ENCODE data around the gene NEAT1.

Gene NEAT1

DNA sequence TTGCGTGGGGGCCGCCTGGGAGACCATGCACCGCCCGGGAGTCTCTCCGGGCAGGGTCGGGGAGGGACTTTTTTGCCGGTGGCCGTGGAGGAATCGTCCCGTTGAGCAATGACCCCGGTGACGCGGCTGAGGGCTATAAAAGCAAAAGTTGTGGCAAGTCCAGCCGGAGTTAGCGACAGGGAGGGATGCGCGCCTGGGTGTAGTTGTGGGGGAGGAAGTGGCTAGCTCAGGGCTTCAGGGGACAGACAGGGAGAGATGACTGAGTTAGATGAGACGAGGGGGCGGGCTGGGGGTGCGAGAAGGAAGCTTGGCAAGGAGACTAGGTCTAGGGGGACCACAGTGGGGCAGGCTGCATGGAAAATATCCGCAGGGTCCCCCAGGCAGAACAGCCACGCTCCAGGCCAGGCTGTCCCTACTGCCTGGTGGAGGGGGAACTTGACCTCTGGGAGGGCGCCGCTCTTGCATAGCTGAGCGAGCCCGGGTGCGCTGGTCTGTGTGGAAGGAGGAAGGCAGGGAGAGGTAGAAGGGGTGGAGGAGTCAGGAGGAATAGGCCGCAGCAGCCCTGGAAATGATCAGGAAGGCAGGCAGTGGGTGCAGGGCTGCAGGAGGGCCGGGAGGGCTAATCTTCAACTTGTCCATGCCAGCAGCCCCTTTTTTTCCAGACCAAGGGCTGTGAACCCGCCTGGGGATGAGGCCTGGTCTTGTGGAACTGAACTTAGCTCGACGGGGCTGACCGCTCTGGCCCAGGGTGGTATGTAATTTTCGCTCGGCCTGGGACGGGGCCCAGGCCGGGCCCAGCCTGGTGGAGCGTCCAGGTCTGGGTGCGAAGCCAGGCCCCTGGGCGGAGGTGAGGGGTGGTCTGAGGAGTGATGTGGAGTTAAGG is at the start of gene NEAT1:
TSS of gene NEAT1 (plus strand) at position 166 of the 883 bp plus-strand sequence.
- DNase-seq (ENCODE audit: low spot score), result peak; percentile 97

DNA sequence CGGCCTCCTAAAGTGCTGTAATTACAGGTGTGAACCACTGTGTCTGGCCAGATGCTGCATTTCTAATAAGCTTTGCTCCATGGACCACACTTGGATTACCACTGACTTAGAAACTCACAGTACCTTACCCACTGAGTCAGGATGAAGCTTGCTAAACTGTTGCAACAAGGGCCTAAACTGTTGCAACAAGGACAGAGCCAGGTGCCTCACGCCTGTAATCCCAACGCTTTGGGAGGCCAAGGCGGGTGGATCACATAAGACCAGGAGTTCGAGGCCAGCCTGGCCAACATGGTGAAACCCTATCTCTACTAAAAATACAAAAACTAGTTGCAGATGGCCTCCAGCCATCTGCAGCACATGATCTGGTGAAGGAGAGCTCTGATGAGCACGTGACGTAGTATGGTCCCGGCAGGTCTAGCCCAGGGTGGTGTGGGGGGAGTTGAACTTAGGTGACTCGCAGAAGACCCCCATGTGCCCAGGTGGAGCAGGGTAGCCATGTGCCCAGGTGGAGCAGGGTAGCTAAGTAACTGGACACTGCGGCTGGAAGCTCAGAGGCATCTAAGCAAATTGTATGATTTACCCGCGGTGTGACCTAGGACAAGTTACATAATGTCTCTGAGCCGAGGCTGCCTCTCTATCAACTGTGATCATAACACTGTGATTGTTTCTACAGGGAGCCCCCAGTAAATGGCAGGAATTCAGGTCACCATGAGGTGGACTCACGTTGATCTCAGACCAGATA is 48.6 kb upstream of the NEAT1 start:
- no peak for DNase-seq (ENCODE audit: low spot score)

DNA sequence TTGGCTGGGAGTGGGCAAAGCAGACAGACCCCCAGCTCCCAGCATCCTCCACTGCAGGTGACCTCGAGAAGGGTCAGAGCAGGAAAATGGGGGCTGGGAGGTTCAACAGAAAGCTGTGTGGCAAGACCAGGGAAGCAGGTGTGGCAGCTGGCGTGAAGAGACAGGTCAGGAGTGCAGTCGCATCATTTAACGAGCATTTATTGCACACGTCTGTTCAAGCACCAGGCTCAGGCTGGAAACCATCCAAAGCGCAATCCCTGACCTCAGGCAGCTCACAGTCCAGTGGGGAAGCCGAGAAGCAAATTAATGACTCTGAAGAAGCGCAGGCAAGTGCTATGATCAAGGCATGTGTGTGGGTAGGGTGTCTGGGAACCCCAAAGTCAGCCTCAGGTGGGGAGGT is 47.6 kb upstream of the NEAT1 start:
- no peak for DNase-seq (ENCODE audit: low spot score)

DNA sequence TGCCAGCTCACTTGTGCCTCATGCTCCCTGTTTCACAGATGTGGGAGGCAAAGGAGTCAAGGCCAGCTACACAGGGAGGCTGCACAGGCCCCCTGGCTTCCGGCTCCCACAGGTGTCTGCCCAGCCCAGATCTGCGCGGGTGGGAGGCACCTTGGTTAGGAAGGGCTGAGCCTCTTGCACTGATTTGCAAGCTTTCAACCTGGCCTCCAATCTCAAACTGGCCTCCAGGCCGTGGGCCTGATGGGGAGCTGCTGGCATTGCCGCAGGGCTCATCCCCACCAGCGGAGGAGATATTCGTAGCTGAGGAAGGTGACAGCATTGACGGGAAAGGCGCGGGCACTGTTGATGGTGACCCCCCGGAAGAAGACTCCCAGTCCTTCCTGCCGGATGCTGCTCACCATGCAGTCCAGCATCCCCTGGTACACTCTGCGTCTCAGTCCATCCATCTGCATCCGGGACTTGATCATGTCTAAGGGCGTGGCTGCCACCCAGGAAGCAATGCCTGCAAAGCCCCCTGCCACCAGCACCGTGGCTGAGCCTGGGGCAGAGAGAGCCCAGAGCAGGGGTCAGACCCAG is 46.4 kb upstream of the NEAT1 start:
- no peak for DNase-seq (ENCODE audit: low spot score)

DNA sequence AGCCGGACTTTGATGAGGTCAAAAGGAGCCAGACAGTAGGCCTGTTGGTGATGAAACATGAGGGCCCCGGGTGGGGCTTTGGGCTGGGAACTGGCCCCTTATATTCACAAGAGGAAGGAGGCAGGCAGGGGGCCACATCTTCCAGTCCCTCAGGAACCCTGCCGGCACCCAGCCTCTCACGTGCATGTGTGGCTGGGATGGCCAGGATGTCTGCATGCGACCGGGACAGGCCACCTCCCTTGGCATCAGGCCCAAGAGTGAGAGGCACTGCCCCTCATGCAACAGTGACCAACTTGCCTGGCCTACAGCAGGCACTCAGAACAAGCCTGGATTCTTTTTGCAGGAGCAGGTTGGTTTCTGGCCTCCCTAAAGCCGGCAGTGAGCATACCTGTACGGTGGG is 45.6 kb upstream of the NEAT1 start:
- no peak for DNase-seq (ENCODE audit: low spot score)

DNA sequence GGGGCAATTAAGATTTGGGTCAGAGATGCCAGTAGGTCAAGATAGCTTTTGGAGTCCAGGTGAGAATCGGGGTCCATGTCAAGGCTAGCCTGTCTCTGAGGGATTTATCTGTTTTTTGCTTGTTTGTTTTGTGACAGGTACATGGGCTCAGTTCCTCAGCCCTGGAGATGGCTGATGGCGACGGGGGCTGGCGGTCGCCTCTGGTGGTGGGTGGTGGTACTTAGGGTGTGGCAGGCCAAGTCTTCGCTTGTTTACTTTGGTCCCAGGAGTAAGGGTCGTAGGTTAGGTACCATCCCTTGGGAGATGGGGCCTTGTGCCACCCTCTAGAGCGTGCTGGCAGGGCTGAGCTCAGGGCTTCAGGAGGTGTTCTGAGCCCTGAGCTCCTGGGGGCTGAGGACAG is 44.8 kb upstream of the NEAT1 start:
- DNase-seq (ENCODE audit: low spot score), result no peak

DNA sequence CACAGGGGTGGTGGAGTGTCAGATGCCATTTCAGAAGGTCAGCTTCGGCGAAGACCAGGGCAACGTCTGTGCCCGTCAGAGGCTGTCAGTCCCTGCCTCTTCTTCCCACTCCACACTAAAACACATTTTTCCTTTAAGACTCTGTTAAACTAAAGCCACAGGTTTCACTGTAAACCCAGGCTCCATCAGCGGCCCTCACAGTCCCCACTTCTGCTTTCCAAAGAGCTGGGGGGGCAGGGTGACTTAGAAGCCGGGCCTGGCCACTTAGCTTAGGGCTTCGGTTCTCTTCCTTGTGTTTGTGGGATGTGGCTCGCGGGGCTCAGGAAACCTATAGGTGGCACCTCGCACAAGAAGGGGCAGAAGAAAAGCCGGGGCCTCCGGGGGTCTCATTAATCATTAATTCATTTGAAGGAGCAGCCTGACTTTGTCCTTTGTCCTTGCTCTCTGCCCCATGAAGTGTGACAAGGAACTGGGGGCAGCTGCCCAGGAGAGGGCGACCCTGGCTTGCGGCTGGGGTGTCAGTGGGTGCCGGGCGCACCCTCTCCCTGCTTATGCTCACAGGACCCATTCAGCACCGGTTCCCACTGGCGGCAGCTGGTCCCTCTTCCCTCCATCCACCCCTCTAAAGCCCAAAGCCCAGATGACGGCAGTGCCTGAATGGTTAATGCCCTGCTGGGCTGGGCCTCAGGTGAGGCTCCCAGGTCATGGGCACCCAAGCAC is 44.2 kb upstream of the NEAT1 start:
- no peak for DNase-seq (ENCODE audit: low spot score)

DNA sequence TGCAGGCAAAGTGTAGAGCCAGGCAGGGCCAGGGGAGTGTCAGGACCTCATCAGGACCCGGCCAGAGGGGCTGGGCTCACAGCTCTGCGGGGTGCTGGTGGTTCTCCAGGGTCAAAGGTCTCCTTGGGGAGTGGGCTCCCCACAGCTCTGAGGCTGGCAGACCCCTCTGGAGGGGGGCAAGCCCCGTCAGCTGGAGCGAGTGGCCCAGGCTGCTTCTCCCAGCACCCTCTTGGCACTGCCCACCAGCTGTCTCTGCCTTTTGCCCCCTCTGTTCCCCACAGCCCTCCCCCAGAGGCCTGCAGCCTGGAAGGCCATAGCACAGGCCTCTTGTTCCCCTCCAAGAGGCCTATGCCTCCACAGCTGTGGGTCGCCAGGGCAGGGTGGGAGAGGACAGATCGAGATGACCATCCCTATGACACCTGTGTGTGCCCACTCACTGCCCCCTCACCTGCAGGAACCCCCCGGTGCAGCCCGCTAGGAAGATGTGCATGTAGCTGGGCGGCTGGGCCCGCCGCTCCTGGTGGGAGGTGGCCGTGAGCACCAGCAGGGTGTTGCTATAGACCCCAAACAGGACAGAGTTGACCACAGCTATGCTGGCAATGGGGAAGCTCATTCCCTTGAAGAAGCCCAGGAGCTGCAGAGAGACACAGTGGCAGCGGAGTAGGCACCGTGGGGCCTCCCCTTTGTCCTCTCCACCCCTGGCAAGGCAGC is 43.5 kb upstream of the NEAT1 start:
- no peak for DNase-seq (ENCODE audit: low spot score)

DNA sequence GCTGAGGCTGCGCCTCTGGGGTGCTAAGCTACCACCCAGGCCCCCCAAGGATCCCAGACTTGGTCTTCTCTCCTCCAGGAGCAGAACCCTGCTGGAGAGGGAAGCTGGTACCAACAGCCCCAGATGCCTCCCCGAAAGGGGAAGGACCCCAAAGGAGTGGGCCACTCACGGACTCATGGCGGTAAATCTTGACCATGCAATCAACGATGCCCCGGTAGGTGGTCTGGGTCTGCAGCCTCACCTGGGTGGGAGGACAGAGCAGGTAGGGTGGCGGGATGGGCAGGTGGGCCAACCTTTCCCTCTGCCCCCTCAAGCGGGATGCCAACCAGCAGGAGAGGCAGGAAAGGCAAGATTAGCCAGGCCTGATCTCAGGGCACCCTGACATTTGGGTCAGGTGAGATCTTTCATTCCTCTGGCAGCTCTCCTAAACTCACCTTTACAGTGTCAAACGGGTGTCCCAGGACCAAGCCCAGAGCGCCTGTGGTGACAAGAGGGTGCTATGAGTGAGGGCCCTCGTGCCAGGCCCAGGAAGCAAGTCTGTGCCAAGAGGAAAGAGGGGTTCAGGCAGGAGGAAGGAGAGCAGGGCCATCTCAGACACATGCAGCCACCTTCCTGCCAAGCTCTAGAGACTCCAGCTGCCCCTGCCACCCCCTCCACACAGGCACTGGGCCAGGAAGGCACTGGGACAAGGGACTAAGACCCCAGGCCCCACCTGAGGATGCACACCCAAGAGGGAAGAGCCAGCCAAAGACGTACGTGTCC is 42.7 kb upstream of the NEAT1 start:
- no peak for DNase-seq (ENCODE audit: low spot score)

DNA sequence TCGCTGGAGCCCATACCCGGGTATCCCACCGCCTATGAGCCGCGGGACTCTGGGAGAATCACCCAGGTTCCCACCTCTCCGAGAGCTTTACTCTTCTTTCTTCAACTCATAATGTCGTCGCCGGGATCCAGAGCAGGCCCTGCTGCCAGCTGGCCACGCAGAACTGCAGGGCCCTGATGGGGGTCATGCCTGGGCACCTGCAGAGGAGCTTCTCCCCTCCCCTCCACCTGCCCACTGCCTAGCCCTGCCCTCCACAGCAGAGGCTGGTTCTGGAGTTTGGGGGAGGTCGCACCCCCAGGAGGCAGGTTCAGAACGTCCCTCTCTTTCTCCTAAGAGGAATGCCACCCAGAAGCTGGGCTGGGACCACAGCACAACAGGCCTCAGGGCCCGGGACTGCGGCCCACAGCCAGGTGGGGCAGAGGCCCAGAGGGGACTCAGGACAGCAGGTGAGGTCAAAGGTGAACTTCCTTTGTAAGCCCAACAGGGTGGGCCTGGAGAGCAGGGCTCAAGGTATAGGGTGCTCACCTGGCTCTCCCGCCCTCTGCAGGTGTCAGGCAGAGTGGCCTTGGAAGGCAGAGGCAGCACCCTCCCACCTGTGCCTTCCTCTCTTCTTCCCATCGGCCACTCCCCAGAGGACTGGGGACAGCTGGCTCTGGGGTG is 42.0 kb upstream of the NEAT1 start:
- DNase-seq (ENCODE audit: low spot score), result no peak

DNA sequence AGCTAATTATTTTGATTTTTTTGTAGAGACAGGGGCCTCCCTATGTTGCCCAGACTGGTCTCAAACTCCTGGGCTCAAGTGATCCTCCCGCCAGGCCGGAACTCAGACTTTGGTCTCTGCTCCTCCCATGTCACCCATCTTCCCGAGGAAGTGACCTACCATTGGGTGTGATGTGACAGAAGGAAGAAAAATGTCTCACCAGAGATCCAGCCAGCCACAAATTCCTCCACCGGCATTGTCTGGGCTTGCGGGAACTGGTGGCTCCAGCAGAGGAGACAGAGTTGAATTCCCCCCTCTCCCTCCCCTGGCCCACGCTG is 40.9 kb upstream of the NEAT1 start:
- DNase-seq (ENCODE audit: low spot score), result peak; percentile 62

DNA sequence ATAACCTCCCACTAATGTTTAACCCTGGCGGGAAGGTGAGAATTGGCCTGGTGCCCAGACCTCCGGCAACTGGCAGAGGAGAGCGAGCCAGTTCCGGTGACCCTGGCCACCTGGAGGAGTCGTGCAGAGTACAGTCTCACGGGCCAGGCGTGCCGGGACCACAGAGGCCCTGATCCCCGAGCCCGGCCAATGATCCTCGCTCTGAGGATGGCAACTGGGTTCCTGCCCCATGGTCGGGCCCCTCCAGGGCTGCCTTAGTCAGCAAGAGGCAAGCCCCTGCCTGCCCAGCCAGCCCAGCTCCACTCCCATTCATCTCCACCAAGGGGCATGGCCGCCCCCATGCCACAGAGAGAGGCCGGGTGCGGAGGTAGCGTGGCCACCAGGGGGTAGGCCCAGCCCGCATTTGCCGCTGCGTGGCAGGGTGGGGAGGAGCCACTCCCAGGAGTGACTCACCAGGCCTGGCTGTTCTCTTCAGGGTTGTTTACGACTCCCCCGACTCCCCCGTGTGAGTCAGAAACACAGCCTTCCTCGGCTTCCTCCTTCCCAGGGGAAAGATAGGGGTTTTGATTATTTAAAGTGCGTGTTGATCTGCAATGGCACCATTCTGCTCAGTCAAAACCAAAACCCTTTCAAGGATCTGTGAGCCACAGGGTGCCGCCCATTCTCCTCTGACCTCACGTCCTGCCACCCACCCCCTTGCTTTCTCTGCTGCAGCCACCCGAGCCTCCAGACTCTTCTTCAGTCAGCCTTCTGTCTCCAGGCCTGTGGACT is 40.4 kb upstream of the NEAT1 start, which contains the start of gene SLC25A45:
TSS of gene SLC25A45 (minus strand) at position 614 of the 771 bp plus-strand sequence. CDS start 695 bp downstream, outside the sequence.
- peak; percentile 95 for DNase-seq (ENCODE audit: low spot score)

DNA sequence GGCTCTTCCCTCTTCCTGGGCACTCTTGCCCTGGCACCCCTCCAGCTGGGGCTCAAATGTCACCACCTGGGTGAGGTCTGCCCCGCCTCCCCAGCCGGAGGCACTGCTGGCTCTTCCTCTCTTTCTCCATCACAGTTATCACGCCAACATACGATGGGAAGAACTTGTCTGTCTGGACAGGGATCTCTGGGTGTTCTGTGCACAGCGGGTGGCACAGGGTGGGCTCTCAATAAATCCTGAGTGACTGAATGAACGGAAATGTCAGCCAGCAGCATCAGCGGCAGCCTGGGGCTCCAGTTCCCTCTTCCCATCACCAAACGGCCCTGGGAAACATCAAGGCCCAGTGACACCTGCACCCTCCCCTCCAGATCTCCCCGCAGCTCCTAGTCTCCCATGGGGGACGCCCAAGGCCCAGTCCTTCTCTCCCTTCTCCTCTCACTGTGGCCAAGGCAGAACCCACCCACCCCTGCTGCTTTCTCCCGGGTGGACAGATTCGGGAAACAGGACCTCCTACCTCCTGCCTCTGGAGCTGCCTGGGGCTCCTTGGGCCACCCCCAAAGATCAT is 39.7 kb upstream of the NEAT1 start:
- no peak for DNase-seq (ENCODE audit: low spot score)

DNA sequence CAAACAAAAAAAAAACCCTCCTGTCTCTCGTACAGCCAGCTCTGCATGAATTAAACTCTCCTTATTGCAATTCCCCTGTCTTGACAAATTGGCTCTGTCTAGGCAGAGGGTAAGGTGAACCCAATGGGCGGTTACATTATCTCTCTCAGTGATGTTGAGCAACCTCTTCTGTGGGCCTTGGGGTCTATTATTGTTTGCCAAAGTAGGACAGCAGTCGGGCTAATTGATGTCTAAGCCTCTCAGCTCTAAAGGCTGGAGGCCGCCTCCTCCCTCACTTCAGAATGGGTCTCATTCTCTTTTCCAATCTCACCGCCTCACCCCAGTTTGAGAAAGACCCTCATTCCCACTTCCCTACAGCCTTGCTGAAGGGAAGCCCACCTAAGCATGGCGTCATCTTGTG is 38.8 kb upstream of the NEAT1 start:
- no peak for DNase-seq (ENCODE audit: low spot score)

DNA sequence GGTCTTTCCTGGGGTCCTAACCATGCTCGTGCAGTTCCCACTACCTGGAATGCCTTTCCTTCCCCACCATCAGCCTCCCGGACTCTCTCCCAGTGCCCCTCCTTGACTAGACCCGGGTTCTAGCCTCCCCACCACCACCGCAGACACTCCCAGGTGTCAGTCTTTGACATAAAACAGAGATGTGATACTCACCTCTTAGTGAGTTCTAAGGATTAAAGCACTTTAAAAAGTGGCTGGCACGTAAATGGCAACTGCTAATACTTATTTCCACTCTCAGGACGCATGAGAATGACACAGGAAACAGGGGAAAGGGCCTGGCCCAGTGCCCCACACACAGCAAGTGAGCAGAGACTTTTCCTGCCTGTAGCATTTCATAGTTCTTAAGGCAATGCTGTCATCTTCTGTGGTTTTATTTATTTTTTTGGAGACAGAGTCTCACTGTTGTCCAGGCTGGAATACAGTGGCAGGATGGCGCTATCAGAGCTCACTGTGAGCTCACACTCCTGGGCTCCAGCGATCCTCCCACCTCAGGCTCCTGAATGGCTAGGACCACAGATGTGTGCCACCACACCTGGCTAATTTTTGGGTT is 38.2 kb upstream of the NEAT1 start:
- no peak for DNase-seq (ENCODE audit: low spot score)

DNA sequence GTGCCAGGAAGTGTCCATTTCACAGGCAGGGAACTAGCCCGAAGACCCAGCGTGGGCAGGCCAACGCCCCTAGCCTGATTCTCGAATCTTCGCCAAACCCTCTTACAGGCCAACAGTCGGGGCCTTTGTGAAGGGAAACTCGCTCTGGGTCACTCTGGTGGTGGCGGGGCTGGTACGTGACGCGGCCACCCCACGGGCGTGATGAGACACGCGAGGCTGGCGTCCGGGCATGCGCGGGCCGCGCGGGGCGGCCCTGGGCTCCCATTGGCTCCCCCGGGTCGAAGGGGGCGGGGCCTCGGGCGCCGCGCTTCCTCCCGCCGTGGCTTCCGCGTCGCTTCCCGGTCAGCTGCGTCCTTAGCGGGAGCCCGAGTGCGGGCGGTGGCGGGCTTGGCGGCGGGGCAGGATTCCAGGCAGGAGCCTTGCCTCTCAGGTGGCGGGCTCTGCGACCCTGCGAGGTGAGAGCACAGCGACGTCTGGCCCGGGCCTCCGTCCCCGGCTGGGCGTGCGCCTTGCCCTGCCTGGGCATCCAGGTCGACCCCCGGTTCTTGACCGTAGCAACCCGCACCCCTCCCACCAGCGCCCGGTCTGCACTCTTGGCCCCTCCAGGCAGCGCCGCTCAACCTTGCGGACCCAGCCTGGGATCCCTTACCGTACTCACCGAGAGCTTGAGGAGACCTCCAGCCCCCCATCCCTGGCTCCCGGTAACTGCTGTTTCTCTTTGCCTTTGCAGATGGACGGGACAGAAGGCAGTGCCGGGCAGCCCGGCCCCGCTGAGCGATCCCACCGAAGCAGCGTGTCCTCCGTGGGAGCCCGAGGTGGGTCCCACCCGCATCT is 36.1 kb upstream of the NEAT1 start, which contains the start of gene FRMD8:
TSS of gene FRMD8 (plus strand) at position 331 of the 834 bp plus-strand sequence. CDS start at position 731, 400 bp downstream.
- DNase-seq (ENCODE audit: low spot score), result peak; percentile 81

DNA sequence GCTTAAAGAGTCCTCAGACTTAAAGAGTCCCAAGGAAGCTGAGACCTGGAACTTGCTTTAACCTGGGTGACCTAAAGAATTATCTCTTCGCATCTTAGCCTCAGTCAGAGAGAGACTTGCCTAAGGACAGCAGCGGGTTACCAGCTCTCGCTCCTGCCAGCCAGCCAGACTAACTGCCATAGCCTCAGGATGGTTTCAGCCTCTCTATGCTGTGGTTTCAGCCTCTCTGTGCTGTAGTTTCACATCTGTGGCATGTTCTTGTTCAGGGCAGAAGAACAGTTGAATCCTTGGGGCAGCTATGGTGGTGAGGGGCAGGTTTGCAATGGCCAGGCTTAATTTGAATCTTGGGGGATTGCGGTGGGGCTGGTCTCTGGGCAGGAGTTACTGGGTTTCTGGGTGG is 33.9 kb upstream of the NEAT1 start:
- DNase-seq (ENCODE audit: low spot score), result no peak

All from activated CD4-positive, alpha-beta T cell treated with anti-CD3 and anti-CD28 coated beads, Interleukin-2, Interleukin-4, amounts not matched to agents 100 ng/mL and 50 ng/mL, durations not matched to agents 16 hours and 8 hours (primary cell).